HCT116 (cell line): ENCODE results near the gene CCM2L. TPM values are rescaled to one million over a fixed set of nuclear protein-coding genes. Genes with fewer than 3 reads are reported as not detected.

ENCODE experiments used
- ATAC-seq: fragments of 200-7000 bp; cut with Tn5 transposase; 2 replicates; pipeline ENCODE4 v1.9.1; 2020; ENCODE audit warnings: mild to moderate bottlenecking, moderate library complexity
- BruUV-seq: library from RNA; stranded (reverse); fragments of 400-500 nt; replicated peaks from 2 replicates; lab custom pipeline; 2021; lab: Mats Ljungman, UMichigan
- CTCF ChIA-PET: fragments of 300-600 bp; sonication (Branson Sonifier 250); formaldehyde crosslinking; loops from one replicate; lab custom pipeline; 2021; ENCODE audit warnings: antibody characterized with exemption; lab: Charles Lee
- POLR2A ChIA-PET: fragments of 300-600, 350-600 bp; sonication (Branson Sonifier 250); formaldehyde crosslinking; loops from one replicate; lab custom pipeline; 2021; ENCODE audit warnings: antibody characterized with exemption; lab: Charles Lee
- RAD21 ChIA-PET, 2 experiments: fragments of 300-600 bp; sonication (Branson Sonifier 250); formaldehyde crosslinking; loops; one replicate each; lab custom pipeline; 2023; ENCODE audit warnings: low total read pairs in 2 of 2; ENCODE audit not compliant: uncharacterized antibody in 2 of 2, unreplicated experiment in 2 of 2, low non-redundant PET in 1 of 2; lab: Charles Lee
- DNase-seq: peaks from one replicate; pipeline ENCODE4 v3.0.0-alpha.2; 2010; ENCODE audit warnings: low read depth, low spot score
- H2AFZ ChIP-seq: fragments of 200-600 bp; shearing (Covaris generic), sonication (generic); 2 replicates; pipeline ENCODE4 v1.6.1; 2017; ENCODE audit warnings: low read depth, mixed run types, mixed read lengths, antibody characterized with exemption, low read length; ENCODE audit not compliant: poor library complexity, severe bottlenecking
- H3K27ac ChIP-seq: 2 replicates; pipeline ENCODE4 v1.5.1; 2012; ENCODE audit warnings: low read depth, low read length
- H3K27me3 ChIP-seq: fragments of 200-600 bp; sonication (generic); 2 replicates; pipeline ENCODE4 v1.6.1; 2016; ENCODE audit warnings: mixed run types, low read length, mixed read lengths; ENCODE audit not compliant: insufficient read depth
- H3K36me3 ChIP-seq, 2 experiments: fragments of 200-500 bp in 1 of 2; fragments of 200-600 bp in 1 of 2; sonication (Bioruptor generic) in 1 of 2; sonication (generic) in 1 of 2; 2 replicates each; pipeline versions ENCODE4 v1.5.1 to v1.6.1; 2014 to 2016; ENCODE audit warnings: low read length in 2 of 2, inconsistent platforms in 1 of 2, mixed read lengths in 1 of 2, mixed run types in 1 of 2; ENCODE audit not compliant: insufficient read depth in 2 of 2, control insufficient read depth in 1 of 2
- H3K4me1 ChIP-seq, 2 experiments: fragments of 200-600 bp in 1 of 2; sonication (generic) in 1 of 2; 2 replicates each; pipeline versions ENCODE4 v1.5.1 to v1.6.1; 2012 to 2017; ENCODE audit warnings: low read length in 2 of 2, inconsistent platforms in 1 of 2, mild to moderate bottlenecking in 1 of 2, mixed read lengths in 1 of 2, mixed run types in 1 of 2, moderate library complexity in 1 of 2; ENCODE audit not compliant: insufficient read depth in 2 of 2, control insufficient read depth in 1 of 2
- H3K4me2 ChIP-seq: fragments of 200-600 bp; sonication (generic); 2 replicates; pipeline ENCODE4 v1.6.1; 2017; ENCODE audit warnings: mixed run types, low read length, mixed read lengths
- H3K4me3 ChIP-seq, 2 experiments: fragments of 200-600 bp in 1 of 2; sonication (generic) in 1 of 2; replicated peaks in 1 of 2; 2 replicates each; pipeline ENCODE4 v1.5.1; 2011 to 2016; ENCODE audit warnings: low read length in 2 of 2, control low read depth in 1 of 2, low read depth in 1 of 2, mild to moderate bottlenecking in 1 of 2, mixed read lengths in 1 of 2, mixed run types in 1 of 2
- H3K79me2 ChIP-seq: fragments of 200-600 bp; sonication (generic); 2 replicates; pipeline ENCODE4 v1.6.1; 2017; ENCODE audit warnings: mild to moderate bottlenecking, mixed run types, low read length, moderate library complexity, mixed read lengths; ENCODE audit not compliant: insufficient read depth
- H3K9ac ChIP-seq: fragments of 200-600 bp; sonication (generic); 2 replicates; pipeline ENCODE4 v1.6.1; 2016; ENCODE audit warnings: low read length, mixed read lengths
- H3K9me2 ChIP-seq: fragments of 200-600 bp; sonication (generic), shearing (Covaris generic); 2 replicates; pipeline ENCODE4 v1.6.1; 2017; ENCODE audit warnings: mixed run types, mild to moderate bottlenecking, moderate library complexity; ENCODE audit not compliant: insufficient read depth
- H3K9me3 ChIP-seq, 2 experiments: fragments of 200-500 bp in 1 of 2; fragments of 200-600 bp in 1 of 2; sonication (Bioruptor generic) in 1 of 2; sonication (generic) in 1 of 2; 2 replicates each; pipeline ENCODE4 v1.6.1; 2014 to 2017; ENCODE audit warnings: low read length in 2 of 2, mixed read lengths in 2 of 2, inconsistent platforms in 1 of 2, low read depth in 1 of 2, mild to moderate bottlenecking in 1 of 2, mixed run types in 1 of 2, moderate library complexity in 1 of 2; ENCODE audit not compliant: control insufficient read depth in 1 of 2, insufficient read depth in 1 of 2
- H4K20me1 ChIP-seq: fragments of 200-600 bp; sonication (generic), shearing (Covaris generic); 2 replicates; pipeline ENCODE4 v1.6.1; 2017; ENCODE audit warnings: mixed run types, mild to moderate bottlenecking, moderate library complexity; ENCODE audit not compliant: insufficient read depth
- CTCF ChIP-seq, 3 experiments: fragments of 200-600 bp in 1 of 3; sonication (generic) in 1 of 3; IDR thresholded peaks in 2 of 3; conservative IDR thresholded peaks in 1 of 3; 2 replicates each; pipeline ENCODE4 v1.5.1; 2012 to 2017; ENCODE audit warnings: low read depth in 2 of 3, low read length in 2 of 3, antibody characterized with exemption in 1 of 3, borderline replicate concordance in 1 of 3, control low read depth in 1 of 3, mild to moderate bottlenecking in 1 of 3, mixed read lengths in 1 of 3, mixed run types in 1 of 3, moderate library complexity in 1 of 3; ENCODE audit not compliant: insufficient read depth in 1 of 3
- EZH2 ChIP-seq: fragments of 200-600 bp; sonication (generic); IDR thresholded peaks from 2 replicates; pipeline ENCODE4 v1.6.1; 2017; ENCODE audit warnings: antibody characterized with exemption, mixed run types
- POLR2AphosphoS5 ChIP-seq: IDR thresholded peaks from 2 replicates; pipeline ENCODE4 v1.6.1; 2011; ENCODE audit warnings: mild to moderate bottlenecking, low read depth, low read length, moderate library complexity
- RAD21 ChIP-seq: IDR thresholded peaks from 2 replicates; pipeline ENCODE4 v1.6.1; 2012; ENCODE audit warnings: low read depth, mild to moderate bottlenecking
- TCF7L2 ChIP-seq: IDR thresholded peaks from 2 replicates; pipeline ENCODE4 v1.7.0; 2011; ENCODE audit warnings: borderline replicate concordance, inconsistent platforms; ENCODE audit not compliant: insufficient read depth, insufficient read length; ENCODE audit errors: extremely low read depth
- intact Hi-C: fragments of 100-400 bp; cut with micrococcal nuclease; formaldehyde crosslinking; loops from 2 replicates; pipeline ENCODE4 v1.10.0; 2022
- total RNA-seq: library from RNA; stranded (reverse); gene quantifications from one replicate; pipeline ENCODE4 v1.2.1, GENCODE V29; 2021; ENCODE audit not compliant: unreplicated experiment

Gene CCM2L
- total RNA-seq, 1 experiment from 2014 or later: 1.4 TPM

DNA sequence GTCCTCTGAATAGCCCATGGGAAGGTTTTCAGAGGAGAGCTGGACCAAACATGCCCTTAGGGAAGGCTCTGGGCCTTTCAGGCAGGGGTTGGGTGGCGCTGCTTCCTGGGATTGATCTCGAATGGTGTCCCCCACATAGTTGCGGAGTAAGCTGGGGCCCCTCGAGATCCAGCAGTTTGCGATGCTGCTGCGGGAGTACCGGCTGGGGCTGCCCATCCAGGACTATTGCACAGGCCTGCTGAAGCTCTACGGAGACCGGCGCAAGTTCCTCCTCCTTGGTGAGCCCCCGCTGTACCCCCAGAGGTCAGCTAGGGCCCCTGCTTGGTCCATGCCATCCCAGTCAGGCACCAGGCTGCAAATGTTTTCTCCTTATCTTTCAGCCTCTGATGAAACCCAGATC lies 19.3 kb downstream of the CCM2L start (continued):
- TF ChIP-seq RAD21 (no peak), POLR2AphosphoS5 (no peak), EZH2 (no peak), TCF7L2 (no peak)

DNA sequence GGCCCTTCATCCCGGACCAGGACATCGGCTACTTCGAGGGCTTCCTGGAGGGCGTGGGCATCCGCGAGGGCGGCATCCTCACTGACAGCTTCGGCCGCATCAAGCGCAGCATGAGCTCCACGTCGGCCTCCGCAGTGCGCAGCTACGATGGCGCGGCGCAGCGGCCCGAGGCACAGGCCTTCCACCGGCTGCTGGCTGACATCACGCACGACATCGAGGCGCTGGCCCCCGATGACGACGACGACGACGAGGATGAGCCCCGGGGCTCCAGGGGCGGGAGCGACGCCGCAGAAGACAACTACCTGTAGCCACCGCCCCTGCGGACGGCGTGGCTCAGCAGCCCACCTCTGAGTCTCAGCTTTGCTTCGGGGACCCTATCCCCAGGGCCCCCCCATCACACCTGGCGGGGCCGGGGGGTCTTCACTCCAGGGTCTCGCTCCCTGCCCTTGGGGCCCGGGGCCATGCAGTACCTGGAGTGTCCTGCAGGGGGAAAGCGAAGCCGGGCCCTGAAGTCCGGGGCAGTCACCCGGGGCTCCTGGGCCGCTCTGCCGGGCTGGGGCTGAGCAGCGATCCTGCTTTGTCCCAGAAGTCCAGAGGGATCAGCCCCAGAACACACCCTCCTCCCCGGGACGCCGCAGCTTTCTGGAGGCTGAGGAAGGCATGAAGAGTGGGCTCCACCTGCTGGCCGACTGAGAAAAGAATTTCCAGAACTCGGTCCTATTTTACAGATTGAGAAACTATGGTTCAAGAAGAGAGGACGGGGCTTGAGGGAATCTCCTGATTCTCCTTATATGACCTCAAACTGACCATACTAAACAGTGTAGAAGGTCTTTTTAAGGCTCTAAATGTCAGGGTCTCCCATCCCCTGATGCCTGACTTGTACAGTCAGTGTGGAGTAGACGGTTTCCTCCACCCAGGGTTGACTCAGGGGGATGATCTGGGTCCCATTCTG lies 21.0 kb downstream of the CCM2L start:
- CTCF ChIA-PET: interaction anchor here (1.0 to 4.3 kb wide), 12 partner anchors 11 to 208 kb away, joined by 3 to 36 read pairs (median 6); no protein-coding TSS in a partner anchor
- intact Hi-C loops: loop anchor here (1.0 kb wide), 2 partner anchors 179 to 209 kb away; no protein-coding TSS in a partner anchor
- Histone ChIP-seq H3K27ac (no peak overlapping the region), H3K9ac (no peak overlapping the region), H3K9me2 (no peaks in the 10 kb centered on the region), H3K36me3 (no peaks in the 10 kb centered on the region), H3K4me1 (peaks cover 4 to 6% of the 10 kb centered on the region in 2 experiments; a peak in 2 of 4 replicates), H3K4me2 (peak overlapping the region; percentile 37), H3K79me2 (no peaks in the 10 kb centered on the region), H2AFZ (peak overlapping the region; percentile 17), H3K27me3 (peaks cover 25% of the 10 kb centered on the region), H4K20me1 (no peaks in the 10 kb centered on the region), H3K9me3 (no peaks in the 10 kb centered on the region), H3K4me3 (no peak overlapping the region)
- no TSS peak for BruUV-seq
- RAD21 ChIA-PET: no interaction called here
- POLR2A ChIA-PET: no interaction called here
- ATAC-seq (peak; percentile 99), DNase-seq (peak; percentile 84)
- TF ChIP-seq RAD21 (peak; percentile 89), EZH2 (no peak), CTCF (IDR thresholded peaks at IDR 0.05 in 2 of 3, conservative IDR thresholded peaks at IDR 0.05 in 1 of 3; ENCODE audit: borderline replicate concordance in 1 of 3, insufficient read depth in 1 of 3, low read depth in 2 of 3, low read length in 2 of 3) (peak; percentile 92 to 99 (median 95))
